GM18867 (cell line): ENCODE data around the gene FLII.
"Not testable (repeated sequence)": the region's sequence is repeated elsewhere in the genome, so short reads cannot be mapped to it uniquely, and the experiment has no call there.

Experiments
- ATAC-seq: cut with Tn5 transposase; IDR thresholded peaks from one replicate; pipeline ENCODE4 v1.9.1; 2021; ENCODE audit warnings: mild to moderate bottlenecking, moderate library complexity; ENCODE audit not compliant: unreplicated experiment

FLII gene

DNA sequence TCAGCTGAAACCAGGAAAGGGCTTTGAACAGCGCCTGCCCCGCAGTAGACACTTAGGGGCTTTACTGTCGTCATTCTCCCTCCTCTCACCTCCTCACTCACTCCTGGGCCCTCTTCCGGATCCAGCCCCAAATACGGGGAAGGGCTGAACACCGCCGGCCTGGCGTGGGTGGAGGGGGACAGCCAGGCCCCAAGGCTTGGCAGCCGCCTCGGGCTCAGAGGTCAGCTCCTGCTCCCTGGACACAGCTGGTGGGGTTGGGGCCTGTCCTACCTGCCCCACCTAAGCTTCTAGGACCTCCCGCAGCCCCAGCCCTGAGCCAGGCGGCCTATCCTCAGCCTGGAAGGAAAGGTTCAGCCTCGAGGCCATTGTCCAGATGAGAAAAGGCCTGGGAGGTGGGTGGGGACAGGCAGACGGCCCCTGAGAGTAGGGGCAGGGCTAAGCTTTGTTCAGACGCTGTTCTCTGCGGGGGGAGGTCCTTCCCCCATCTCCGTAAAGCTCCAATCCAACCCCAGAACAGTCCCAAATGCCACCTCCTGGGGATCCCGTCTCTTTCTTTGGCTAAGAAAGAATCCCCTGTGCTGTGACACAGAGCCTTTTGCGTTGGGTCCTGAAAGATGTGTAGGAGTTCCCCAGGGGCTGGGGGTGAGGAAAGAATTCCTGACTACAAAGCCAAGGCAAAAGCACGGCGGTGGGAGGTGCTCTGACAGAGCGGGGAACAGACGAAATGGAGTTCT is 34.0 kb downstream of the FLII start:
- ATAC-seq, result no peak

DNA sequence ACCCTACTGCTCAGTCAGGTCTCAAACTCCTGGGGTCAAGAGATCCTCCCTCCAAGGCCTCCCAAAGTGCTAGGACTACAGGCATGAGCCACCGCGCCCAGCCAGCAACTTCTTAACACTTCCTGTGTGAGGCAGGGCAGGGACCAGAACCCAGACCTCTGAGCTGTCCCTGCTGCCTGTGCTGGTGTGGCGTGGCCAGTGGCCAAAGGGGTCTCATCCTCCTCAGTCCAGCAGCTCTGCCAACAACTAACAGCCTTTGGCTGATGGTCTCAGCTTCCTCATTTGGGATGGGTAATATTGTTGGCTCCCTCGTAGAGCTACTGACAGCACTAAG is 34.5 kb downstream of the FLII start:
- ATAC-seq, result no peak

DNA sequence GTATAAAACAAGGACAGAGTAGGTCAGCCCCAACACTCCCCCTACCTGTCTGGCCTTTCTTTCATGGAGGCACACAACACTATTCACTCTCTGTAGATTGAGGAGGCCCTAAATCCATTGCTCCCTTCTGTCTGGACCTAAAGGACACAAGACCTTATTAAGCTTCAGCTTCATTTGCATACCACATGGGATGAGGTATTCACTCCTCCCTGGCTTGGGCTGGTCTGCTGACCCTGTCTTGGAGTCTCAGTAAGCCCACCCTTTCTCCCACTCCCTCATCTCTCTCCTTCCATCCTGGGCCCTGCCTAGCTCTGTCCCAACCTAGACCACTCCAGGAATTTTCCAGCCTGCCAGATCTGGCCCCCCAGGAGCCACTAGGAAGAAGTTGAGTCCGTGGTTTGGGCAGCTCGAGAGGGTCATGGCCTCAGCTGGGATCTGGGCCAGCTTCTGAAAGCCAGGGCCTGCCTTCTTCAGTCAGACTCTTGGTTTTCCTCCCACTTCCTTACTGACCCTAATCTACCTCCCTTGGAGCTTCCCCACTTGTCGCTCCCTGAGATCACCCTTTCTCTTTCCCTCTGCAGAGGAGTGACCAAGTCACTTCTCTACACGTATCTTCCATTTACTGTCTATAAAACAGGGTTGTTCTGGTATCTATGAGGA is 39.7 kb downstream of the FLII start:
- ATAC-seq, result no peak

- no peak for ATAC-seq
These were observed 41.0 kb downstream of the FLII start for GRCh38 chr17:18217412-18218015.

DNA sequence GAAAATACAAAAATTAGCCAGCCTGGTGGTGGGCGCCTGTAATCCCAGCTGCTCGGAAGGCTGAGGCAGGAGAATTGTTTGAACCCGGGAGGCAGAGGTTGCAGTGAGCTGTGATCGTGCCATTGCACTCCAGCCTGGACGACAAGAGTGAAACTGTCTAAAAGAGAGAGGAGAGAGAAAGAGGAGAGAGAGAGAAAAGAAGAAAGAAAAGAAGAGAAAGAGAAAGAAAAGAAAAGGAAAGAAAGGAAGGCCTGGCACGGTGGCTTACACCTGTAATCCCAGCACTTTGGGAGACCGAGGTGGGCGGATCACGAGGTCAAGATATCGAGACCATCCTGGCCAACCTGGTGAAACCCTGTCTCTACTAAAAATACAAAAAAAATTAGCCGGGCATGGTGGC is 41.6 kb downstream of the FLII start:
- ATAC-seq, result not testable (repeated sequence)

DNA sequence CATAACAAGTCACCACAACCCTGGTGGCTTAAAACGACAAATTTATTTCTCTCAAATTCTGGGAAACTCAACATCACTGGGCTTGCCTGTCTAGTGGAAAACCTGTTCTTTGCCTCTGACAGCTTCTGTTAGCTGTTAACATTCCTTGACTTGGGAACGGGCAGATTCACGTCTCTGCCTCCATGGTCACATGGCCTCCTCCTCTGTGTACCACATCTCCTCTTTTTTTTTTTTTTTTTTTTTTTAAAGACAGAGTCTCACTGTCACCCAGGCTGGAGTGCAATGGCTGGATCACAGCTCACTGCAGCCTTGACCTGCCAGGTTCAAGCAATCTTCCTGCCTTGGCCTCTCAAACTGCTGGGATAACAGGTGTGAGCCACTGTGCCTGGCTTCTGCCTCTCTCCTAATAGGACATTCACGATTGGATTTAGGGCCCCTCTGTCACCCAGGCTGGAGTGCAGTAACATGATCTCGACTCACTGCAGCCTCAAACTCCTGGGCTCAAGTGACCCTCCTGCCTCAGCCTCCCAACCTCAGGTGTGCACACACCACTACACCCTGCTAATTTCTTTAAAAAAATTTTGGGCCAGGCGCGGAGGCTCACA is 44.8 kb downstream of the FLII start:
- no peak for ATAC-seq

GRCh38 chr17:18208092-18208491 is 50.4 kb downstream of the FLII start:
- no peak for ATAC-seq

DNA sequence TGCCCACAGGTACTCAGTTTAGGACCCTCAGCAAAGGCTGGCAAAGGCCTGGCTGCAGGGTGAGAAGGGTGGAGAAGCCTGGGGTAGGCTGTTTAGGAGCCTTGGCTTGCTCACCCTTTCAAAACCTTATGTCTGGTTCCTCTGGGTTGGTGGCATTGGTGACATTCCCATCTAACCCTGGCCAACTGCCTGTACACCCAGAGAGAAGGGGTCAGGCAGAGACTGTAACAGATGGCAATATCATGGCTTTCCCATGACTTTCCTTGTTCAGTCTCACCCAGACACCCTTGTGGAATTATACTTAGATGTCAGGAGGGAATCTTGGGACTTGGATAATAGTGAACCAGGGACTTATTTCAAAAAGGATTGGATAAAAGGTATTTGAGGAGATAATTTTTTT is 51.6 kb downstream of the FLII start:
- ATAC-seq, result no peak

DNA sequence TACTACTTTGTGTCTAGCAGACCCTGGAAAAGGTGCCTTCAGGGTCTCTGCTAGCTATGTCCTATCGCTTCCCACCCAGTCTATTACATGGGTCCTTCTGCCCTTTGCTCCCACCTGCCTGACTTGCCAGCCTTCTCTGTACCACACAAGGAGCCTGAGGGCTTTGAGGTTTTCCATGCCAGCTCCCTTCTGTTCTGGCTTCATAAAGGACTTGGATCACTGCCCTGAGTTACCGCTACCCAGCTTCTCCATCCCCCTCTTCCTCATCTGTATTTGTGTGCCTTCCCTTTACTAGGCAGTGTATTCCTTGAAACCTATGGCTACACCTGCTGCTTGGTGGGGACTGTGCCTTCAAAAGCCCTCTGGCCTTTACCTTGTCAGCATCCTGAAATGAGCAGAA is 52.7 kb downstream of the FLII start:
- no peak for ATAC-seq

DNA sequence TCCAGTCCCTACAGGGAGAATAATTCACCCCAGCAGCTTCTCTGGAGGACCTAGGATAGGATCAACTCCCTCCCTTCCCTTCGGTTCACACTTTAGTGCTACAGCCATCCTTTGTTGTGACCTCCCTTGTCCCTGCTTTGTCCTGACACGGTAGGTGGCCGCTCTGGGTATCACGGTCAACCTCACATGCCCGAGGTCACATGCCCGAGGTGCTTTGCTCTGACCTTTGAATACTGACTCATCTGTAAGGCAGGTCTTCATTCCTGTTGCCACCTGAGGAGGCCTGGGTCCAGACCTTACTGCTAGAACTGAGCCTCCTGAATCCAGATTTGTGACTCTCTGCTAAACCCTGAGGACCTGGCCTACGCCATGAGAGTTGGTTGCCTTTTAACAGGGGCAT is 55.2 kb downstream of the FLII start:
- no peak for ATAC-seq

- ATAC-seq, result no peak
These were observed 57.4 kb downstream of the FLII start for GRCh38 chr17:18201108-18201507.

DNA sequence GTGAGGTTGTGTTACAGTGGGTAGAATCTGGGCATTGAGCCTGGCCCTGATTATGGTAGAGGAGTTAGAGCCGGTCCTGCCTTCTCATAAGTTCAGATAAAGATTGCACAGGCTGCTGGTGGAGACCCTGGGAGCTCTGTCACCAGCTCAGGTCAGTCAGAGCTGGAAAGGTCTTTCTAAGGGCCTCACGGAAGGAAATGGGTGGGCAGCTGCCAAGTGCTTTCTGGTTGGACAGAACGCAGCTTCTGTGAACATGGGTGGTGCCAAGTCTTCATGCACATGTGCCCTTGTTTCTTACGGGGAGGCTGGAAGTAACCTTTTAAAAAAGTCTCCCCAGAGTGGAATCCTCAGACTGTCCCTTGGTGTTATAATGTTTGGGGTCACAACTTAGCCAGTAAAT is 60.0 kb downstream of the FLII start:
- no peak for ATAC-seq

- ATAC-seq, result no peak
These were observed 60.9 kb downstream of the FLII start for GRCh38 chr17:18197535-18198194.

DNA sequence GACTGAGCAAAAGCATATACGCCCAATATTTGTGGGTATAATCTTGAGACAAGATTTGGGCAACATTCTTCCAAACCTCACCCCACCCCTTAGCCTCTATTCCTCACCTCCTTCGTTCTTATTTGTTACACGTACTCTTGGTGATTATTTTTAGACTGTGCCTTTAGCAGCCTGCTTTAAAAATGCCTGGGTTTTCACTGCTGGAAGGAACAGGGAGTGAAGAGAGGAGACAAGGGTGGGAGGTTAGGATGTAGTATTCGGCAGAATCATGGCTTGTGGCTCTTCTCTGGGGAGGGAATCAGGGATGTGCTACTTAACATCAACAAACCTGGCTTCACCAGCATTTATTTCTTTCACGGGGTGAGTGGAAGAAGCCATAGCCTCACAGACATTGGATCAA is 63.3 kb downstream of the FLII start:
- ATAC-seq, result no peak
